D721Med (cell line): ENCODE measurements around the gene FGFR1OP2.
A peak's percentile ranks its signal among the peaks of the same experiment; 100 is the strongest.
"Not testable (repeated sequence)": the region's sequence is repeated elsewhere in the genome, so short reads cannot be mapped to it uniquely, and the experiment has no call there.

Experiments
- DNase-seq: peaks from one replicate; pipeline ENCODE4 v3.0.0; 2011; ENCODE audit warnings: low spot score; ENCODE audit not compliant: insufficient read length
- FAIRE-seq: peaks from 2 replicates; lab custom pipeline; 2011; peaks lifted over from hg19 to GRCh38; lab: Jason Lieb, UNC
- CTCF ChIP-seq: IDR thresholded peaks from 2 replicates; pipeline ENCODE4 v1.5.1; 2012; ENCODE audit warnings: mild to moderate bottlenecking, control low read depth; ENCODE audit not compliant: insufficient read depth; ENCODE audit errors: missing control alignments

FGFR1OP2 gene

GRCh38 chr12:26937863-26938700, at the start of gene FGFR1OP2, which contains the start of gene INTS13:
FGFR1OP2 (plus strand) TSS chr12:26938470; CDS start chr12:26954159, 15,689 bp downstream.
INTS13 (minus strand) TSS chr12:26937981; CDS start chr12:26936803, 1,178 bp downstream.
- no peak for TF ChIP-seq CTCF
- FAIRE-seq (no peak), DNase-seq (peak; percentile 64)

GRCh38 chr12:26890784-26891183, 47.5 kb upstream of the FGFR1OP2 start:
- no peak for FAIRE-seq
- TF ChIP-seq CTCF = no peak

GRCh38 chr12:26891704-26892103, 46.6 kb upstream of the FGFR1OP2 start:
- FAIRE-seq = no peak
- no peak for TF ChIP-seq CTCF
- DNase-seq = no peak

More at GRCh38 chr12:26890784-26891183, 47.5 kb upstream of the FGFR1OP2 start:
- no peak for DNase-seq

- DNase-seq (no peak), FAIRE-seq (no peak)
- no peak for TF ChIP-seq CTCF
Observed at GRCh38 chr12:26895672-26896071, 42.6 kb upstream of the FGFR1OP2 start.

GRCh38 chr12:26896913-26897312, 41.4 kb upstream of the FGFR1OP2 start:
- no peak for FAIRE-seq
- TF ChIP-seq CTCF = no peak

GRCh38 chr12:26903396-26903795, 34.9 kb upstream of the FGFR1OP2 start:
- not testable (repeated sequence) for FAIRE-seq, DNase-seq

More at GRCh38 chr12:26896913-26897312, 41.4 kb upstream of the FGFR1OP2 start:
- no peak for DNase-seq

GRCh38 chr12:26906024-26906423, 32.2 kb upstream of the FGFR1OP2 start:
- no peak for TF ChIP-seq CTCF
- no peak for DNase-seq
- FAIRE-seq = no peak
